Endothelial cell (in vitro differentiated cells): ENCODE data around the gene RASGEF1C. TPM values are rescaled to one million over a fixed set of nuclear protein-coding genes. Genes with fewer than 3 reads are reported as not detected.

Source experiments
- DNase-seq: peaks from one replicate; pipeline ENCODE4 v3.0.0; 2021; ENCODE audit warnings: low spot score
- H3K27ac Mint-ChIP-seq: one replicate; pipeline ENCODE4 v1.8.0; 2021; ENCODE audit warnings: mixed read lengths, inconsistent platforms; ENCODE audit not compliant: unreplicated experiment
- H3K27me3 Mint-ChIP-seq: one replicate; pipeline ENCODE4 v1.8.0; 2021; ENCODE audit warnings: mild to moderate bottlenecking, moderate library complexity, mixed read lengths, inconsistent platforms; ENCODE audit not compliant: unreplicated experiment
- H3K36me3 Mint-ChIP-seq: one replicate; pipeline ENCODE4 v1.8.0; 2021; ENCODE audit warnings: mild to moderate bottlenecking, low read depth, mixed read lengths, inconsistent platforms; ENCODE audit not compliant: unreplicated experiment
- H3K4me1 Mint-ChIP-seq: one replicate; pipeline ENCODE4 v1.8.0; 2021; ENCODE audit warnings: mild to moderate bottlenecking, mixed read lengths, inconsistent platforms; ENCODE audit not compliant: unreplicated experiment
- H3K4me3 Mint-ChIP-seq: one replicate; pipeline ENCODE4 v1.8.0; 2021; ENCODE audit warnings: mild to moderate bottlenecking, mixed read lengths, inconsistent platforms; ENCODE audit not compliant: unreplicated experiment
- H3K9me3 Mint-ChIP-seq: one replicate; pipeline ENCODE4 v1.8.0; 2021; ENCODE audit warnings: mixed read lengths, inconsistent platforms; ENCODE audit not compliant: unreplicated experiment
- CTCF ChIP-seq: fragments of 200-600 bp; sonication (generic); IDR thresholded peaks from one replicate; pipeline ENCODE4 v1.5.0; 2021; ENCODE audit warnings: antibody characterized with exemption; ENCODE audit not compliant: unreplicated experiment
- total RNA-seq: library from RNA; stranded (reverse); fragmentation: NEBNext Ultra II Directional; extraction: Animal tissue kit (Norgen Biotek cat#: 25700); gene quantifications from one replicate; pipeline ENCODE4 v1.2.1, GENCODE V29; 2021; ENCODE audit not compliant: unreplicated experiment

RASGEF1C gene
- total RNA-seq, 1 donor from 2014 or later, result 0.64 TPM

GRCh38 chr5:180130876-180131740, 77.9 kb downstream of the RASGEF1C start:
- Mint-ChIP-seq H3K4me1 (peaks cover 5% of the 10 kb centered on the region), H3K27me3 (peaks cover 14% of the 10 kb centered on the region), H3K27ac (no peak overlapping the region), H3K36me3 (no peaks in the 10 kb centered on the region), H3K9me3 (no peaks in the 10 kb centered on the region), H3K4me3 (peak overlapping the region; percentile 8)
- no peak for DNase-seq
- TF ChIP-seq CTCF, result no peak

- Mint-ChIP-seq H3K4me1 (peaks cover 5% of the 10 kb centered on the region), H3K4me3 (peak overlapping the region; percentile 8), H3K27me3 (peaks cover 14% of the 10 kb centered on the region), H3K27ac (peak overlapping the region; percentile 52), H3K36me3 (no peaks in the 10 kb centered on the region), H3K9me3 (no peaks in the 10 kb centered on the region)
- no peak for TF ChIP-seq CTCF
- DNase-seq, result no peak
Observed at GRCh38 chr5:180130291-180130869, 78.6 kb downstream of the RASGEF1C start.

- no peak for TF ChIP-seq CTCF
- H3K27me3 Mint-ChIP-seq, result peaks cover 10% of the 10 kb centered on the region
- H3K36me3 Mint-ChIP-seq, result no peaks in the 10 kb centered on the region
- no peak overlapping the region for H3K4me3 Mint-ChIP-seq
- peak; percentile 2 for DNase-seq
- H3K27ac Mint-ChIP-seq, result no peak overlapping the region
- H3K4me1 Mint-ChIP-seq, result peaks cover 5% of the 10 kb centered on the region
- no peaks in the 10 kb centered on the region for H3K9me3 Mint-ChIP-seq
Observed at GRCh38 chr5:180129291-180130190, 79.5 kb downstream of the RASGEF1C start.

- DNase-seq, result no peak
- Mint-ChIP-seq H3K27me3 (peaks cover 4% of the 10 kb centered on the region), H3K4me1 (peaks cover 5% of the 10 kb centered on the region), H3K4me3 (no peak overlapping the region), H3K36me3 (no peaks in the 10 kb centered on the region), H3K9me3 (no peaks in the 10 kb centered on the region), H3K27ac (no peak overlapping the region)
- no peak for TF ChIP-seq CTCF
Observed at GRCh38 chr5:180128671-180129261, 80.2 kb downstream of the RASGEF1C start.
